PFSK-1 (cell line): ENCODE results near the gene ZNF483.

Experiments used
- FOXP2 ChIP-seq: optimal IDR thresholded peaks from 2 replicates; pipeline ENCODE3; 2011; ENCODE audit warnings: borderline replicate concordance, control low read depth, inconsistent platforms; ENCODE audit not compliant: insufficient read depth; ENCODE audit errors: extremely low read length, extremely low read depth
- POLR2AphosphoS5 ChIP-seq: IDR thresholded peaks from 2 replicates; pipeline ENCODE4 v1.6.1; 2012; ENCODE audit warnings: low read depth, mild to moderate bottlenecking, control low read depth, low read length, moderate library complexity
- REST ChIP-seq, 2 experiments: IDR thresholded peaks; 2 replicates each; pipeline versions ENCODE4 v1.6.1 to v1.8.0; 2011 to 2012; ENCODE audit warnings: low read depth in 2 of 2, low read length in 2 of 2, control low read depth in 1 of 2, inconsistent platforms in 1 of 2, mild to moderate bottlenecking in 1 of 2, moderate library complexity in 1 of 2; ENCODE audit not compliant: insufficient read depth in 1 of 2
- SIN3A ChIP-seq: IDR thresholded peaks from 2 replicates; pipeline ENCODE4 v1.6.1; 2012; ENCODE audit warnings: mild to moderate bottlenecking, low read length, moderate library complexity, borderline replicate concordance; ENCODE audit not compliant: insufficient read depth
- TAF1 ChIP-seq: IDR thresholded peaks from 2 replicates; pipeline ENCODE4 v1.6.1; 2012; ENCODE audit warnings: low read length, control low read depth, borderline replicate concordance; ENCODE audit not compliant: insufficient read depth

ZNF483 gene

GRCh38 chr9:111561165-111561719 is 36.3 kb downstream of the ZNF483 start:
- no peak for TF ChIP-seq TAF1

GRCh38 chr9:111566234-111566633 is 41.3 kb downstream of the ZNF483 start:
- no peak for TF ChIP-seq SIN3A
- no peak for TF ChIP-seq POLR2AphosphoS5
- TF ChIP-seq TAF1, result no peak
- no peak for TF ChIP-seq REST (IDR thresholded peaks at IDR 0.05; ENCODE audit: insufficient read depth in 1 of 2, low read depth in 2 of 2, low read length in 2 of 2)
- TF ChIP-seq FOXP2, result no peak

- no peak for TF ChIP-seq POLR2AphosphoS5
- TF ChIP-seq SIN3A, result no peak
- no peak for TF ChIP-seq FOXP2
- TF ChIP-seq TAF1, result no peak
- no peak for TF ChIP-seq REST (IDR thresholded peaks at IDR 0.05; ENCODE audit: insufficient read depth in 1 of 2, low read depth in 2 of 2, low read length in 2 of 2)
Observed at GRCh38 chr9:111572950-111573604, 48.1 kb downstream of the ZNF483 start.

- TF ChIP-seq REST (IDR thresholded peaks at IDR 0.05; ENCODE audit: insufficient read depth in 1 of 2, low read depth in 2 of 2, low read length in 2 of 2) (no peak), SIN3A (no peak), FOXP2 (no peak), TAF1 (no peak), POLR2AphosphoS5 (no peak)
Observed at GRCh38 chr9:111582888-111583287, 57.9 kb downstream of the ZNF483 start.

- TF ChIP-seq POLR2AphosphoS5 (no peak), SIN3A (no peak), TAF1 (no peak), FOXP2 (no peak), REST (IDR thresholded peaks at IDR 0.05; ENCODE audit: insufficient read depth in 1 of 2, low read depth in 2 of 2, low read length in 2 of 2) (no peak)
Observed at GRCh38 chr9:111586378-111586777, 61.4 kb downstream of the ZNF483 start.
